HepG2 (cell line): Measurements from ENCODE around the gene CACNA2D3.

ENCODE experiments used
- AFF4 ChIP-seq: sonication (generic); formaldehyde crosslinking; IDR thresholded peaks from 2 replicates; pipeline ENCODE4 v1.4.0; 2020; ENCODE audit warnings: missing genetic modification reagents
- BRCA1 ChIP-seq: sonication (generic); formaldehyde crosslinking; IDR thresholded peaks from 2 replicates; pipeline ENCODE4 v1.4.0; 2020; ENCODE audit warnings: missing genetic modification reagents
- CEBPG ChIP-seq: IDR thresholded peaks from 2 replicates; pipeline ENCODE4 v1.6.1; 2016
- CHD2 ChIP-seq: IDR thresholded peaks from 2 replicates; pipeline ENCODE4 v1.6.1; 2011; ENCODE audit warnings: low read depth, low read length, improper control_type of control experiment
- CTCF ChIP-seq: sonication (generic); formaldehyde crosslinking; IDR thresholded peaks from 2 replicates; pipeline ENCODE4 v1.5.0; 2020; ENCODE audit warnings: mild to moderate bottlenecking, missing genetic modification reagents, moderate library complexity
- EP300 ChIP-seq, 3 experiments: sonication (generic) in 1 of 3; formaldehyde crosslinking in 1 of 3; IDR thresholded peaks; 2 replicates each; pipeline versions ENCODE4 v1.5.1 to v1.6.1; 2011 to 2020; ENCODE audit warnings: low read depth in 2 of 3, low read length in 2 of 3, borderline replicate concordance in 1 of 3, improper control_type of control experiment in 1 of 3, mild to moderate bottlenecking in 1 of 3, missing genetic modification reagents in 1 of 3, moderate library complexity in 1 of 3
- FOXM1 ChIP-seq: sonication (generic); formaldehyde crosslinking; IDR thresholded peaks from 2 replicates; pipeline ENCODE4 v1.5.0; 2020; ENCODE audit warnings: missing genetic modification reagents
- GABPA ChIP-seq, 2 experiments: IDR thresholded peaks; 2 replicates each; pipeline ENCODE4 v1.6.1; 2011 to 2016; ENCODE audit warnings: low read depth in 2 of 2, low read length in 1 of 2, missing biosample characterization in 1 of 2, missing genetic modification characterization in 1 of 2
- HMG20A ChIP-seq: IDR thresholded peaks from 2 replicates; pipeline ENCODE4 v1.6.1; 2016; ENCODE audit warnings: borderline replicate concordance
- ISL2 ChIP-seq: sonication (generic); formaldehyde crosslinking; IDR thresholded peaks from 2 replicates; pipeline ENCODE4 v1.5.0; 2020; ENCODE audit warnings: missing genetic modification reagents
- NR1H2 ChIP-seq: sonication (generic); formaldehyde crosslinking; IDR thresholded peaks from 2 replicates; pipeline ENCODE4 v1.8.1; 2022; ENCODE audit warnings: low read depth, missing genetic modification reagents, borderline replicate concordance
- POLR2A ChIP-seq, 2 experiments: IDR thresholded peaks; 2 replicates each; pipeline ENCODE4 v1.6.1; 2011; ENCODE audit warnings: low read depth in 2 of 2, low read length in 2 of 2, mild to moderate bottlenecking in 1 of 2, moderate library complexity in 1 of 2; ENCODE audit not compliant: insufficient read depth in 1 of 2
- POLR2AphosphoS2 ChIP-seq: IDR thresholded peaks from 2 replicates; pipeline ENCODE4 v1.6.1; 2011; ENCODE audit warnings: low read depth, low read length, improper control_type of control experiment
- RXRA ChIP-seq: sonication (generic); formaldehyde crosslinking; IDR thresholded peaks from 2 replicates; pipeline ENCODE4 v1.5.1; 2020; ENCODE audit warnings: missing genetic modification reagents

- no peak for TF ChIP-seq ISL2 (CRISPR knock-in tag)
- TF ChIP-seq POLR2AphosphoS2 = no peak
- no peak for TF ChIP-seq GABPA (IDR thresholded peaks at IDR 0.05; ENCODE audit: low read depth, low read length)
- no peak for TF ChIP-seq GABPA (CRISPR knock-in tag; IDR thresholded peaks at IDR 0.05; ENCODE audit: low read depth)
- TF ChIP-seq CTCF (CRISPR knock-in tag) = no peak
- TF ChIP-seq AFF4 = no peak
- no peak for TF ChIP-seq FOXM1 (CRISPR knock-in tag)
- TF ChIP-seq NR1H2 (CRISPR knock-in tag) = no peak
- TF ChIP-seq BRCA1 = no peak
- no peak for TF ChIP-seq CHD2
- no peak for TF ChIP-seq HMG20A
- no peak for TF ChIP-seq EP300 (IDR thresholded peaks at IDR 0.05; ENCODE audit: low read depth in 2 of 2, low read length in 2 of 2)
- no peak for TF ChIP-seq EP300 (CRISPR knock-in tag; IDR thresholded peaks at IDR 0.05; ENCODE audit: borderline replicate concordance)
- no peak for TF ChIP-seq RXRA
- no peak for TF ChIP-seq CEBPG (CRISPR knock-in tag)
- no peak for TF ChIP-seq POLR2A (IDR thresholded peaks at IDR 0.05; ENCODE audit: insufficient read depth in 1 of 2, low read depth in 2 of 2, low read length in 2 of 2)
Measured at GRCh38 chr3:54837964-54838363, 715.6 kb downstream of the CACNA2D3 start.
